Endodermal cell (in vitro differentiated cells): ENCODE measurements around the gene IGSF21. TPM values are rescaled to one million over a fixed set of nuclear protein-coding genes. Genes with fewer than 3 reads are reported as not detected.

Experiments
- DNase-seq: peaks from one replicate; pipeline ENCODE4 v3.0.0-alpha.2; 2017
- H3K27ac ChIP-seq: 2 replicates; pipeline ENCODE4 v1.5.1; 2013; ENCODE audit warnings: mild to moderate bottlenecking, low read depth, low read length, moderate library complexity
- H3K27me3 ChIP-seq: 2 replicates; pipeline ENCODE4 v1.6.1; 2013; ENCODE audit warnings: mild to moderate bottlenecking, low read length, moderate library complexity; ENCODE audit not compliant: insufficient read depth, control insufficient read depth, poor library complexity, severe bottlenecking
- H3K36me3 ChIP-seq: 2 replicates; pipeline ENCODE4 v1.7.0; 2013; ENCODE audit warnings: mild to moderate bottlenecking, low read length, moderate library complexity; ENCODE audit not compliant: control insufficient read depth, insufficient read depth
- H3K4me1 ChIP-seq: one replicate; pipeline ENCODE4 v1.7.0; 2013; ENCODE audit warnings: low read length; ENCODE audit not compliant: control insufficient read depth, insufficient read depth
- H3K4me3 ChIP-seq: 2 replicates; pipeline ENCODE4 v1.5.1; 2013; ENCODE audit warnings: mild to moderate bottlenecking, low read length, moderate library complexity
- H3K9ac ChIP-seq: 2 replicates; pipeline ENCODE4 v1.6.1; 2013; ENCODE audit warnings: mild to moderate bottlenecking, low read length, moderate library complexity; ENCODE audit not compliant: poor library complexity, severe bottlenecking; ENCODE audit errors: extremely low read depth
- H3K9me3 ChIP-seq: 2 replicates; pipeline ENCODE4 v1.6.1; 2013; ENCODE audit warnings: mild to moderate bottlenecking, low read length, moderate library complexity; ENCODE audit not compliant: control insufficient read depth
- H3K27ac Mint-ChIP-seq: 2 replicates; pipeline ENCODE4 v1.8.0; 2020; ENCODE audit warnings: mixed read lengths
- H3K27me3 Mint-ChIP-seq: 2 replicates; pipeline ENCODE4 v1.8.0; 2021; ENCODE audit warnings: mild to moderate bottlenecking, mixed read lengths; ENCODE audit not compliant: insufficient read depth
- H3K36me3 Mint-ChIP-seq: 2 replicates; pipeline ENCODE4 v1.8.0; 2020; ENCODE audit warnings: low read depth, mixed read lengths
- H3K4me1 Mint-ChIP-seq: 2 replicates; pipeline ENCODE4 v1.8.0; 2020; ENCODE audit warnings: mixed read lengths
- H3K4me3 Mint-ChIP-seq: 2 replicates; pipeline ENCODE4 v1.8.0; 2020; ENCODE audit warnings: mild to moderate bottlenecking, moderate library complexity, mixed read lengths
- H3K9me3 Mint-ChIP-seq: 2 replicates; pipeline ENCODE4 v1.8.0; 2020; ENCODE audit warnings: mild to moderate bottlenecking, mixed read lengths
- CTCF ChIP-seq: fragments of 200-600 bp; sonication (generic); conservative IDR thresholded peaks from 2 replicates; pipeline ENCODE4 v1.5.0; 2021; ENCODE audit warnings: antibody characterized with exemption, mild to moderate bottlenecking
- WGBS, 2 experiments: methylation state at CpG; one replicate each; pipeline versions ENCODE4 v1.1.5 to v1.1.7; 2013; ENCODE audit warnings: missing lambda C conversion rate in 2 of 2, mixed read lengths in 1 of 2; ENCODE audit not compliant: insufficient coverage in 1 of 2, insufficient read length in 1 of 2; 5-methylcytosine and 5-hydroxymethylcytosine counted together
- total RNA-seq, 2 donors: library from RNA; stranded (reverse); fragmentation: NEBNext Ultra II Directional in 1 of 2; extraction: Animal tissue kit (Norgen Biotek cat#: 25700) in 1 of 2; gene quantifications; 2 replicates in 1 of 2; 3 replicates in 1 of 2; pipeline ENCODE4 v1.2.1, GENCODE V29; 2021

The IGSF21 gene
- total RNA-seq, 2 donors from 2014 or later, result 1.3 to 1.7 TPM

- H3K9me3 Mint-ChIP-seq, result no peaks in the 10 kb centered on the region
- Histone ChIP-seq H3K4me3 (no peak overlapping the region), H3K36me3 (no peaks in the 10 kb centered on the region), H3K27ac (no peak overlapping the region), H3K27me3 (no peaks in the 10 kb centered on the region), H3K9ac (no peak overlapping the region), H3K4me1 (no peaks in the 10 kb centered on the region), H3K9me3 (no peaks in the 10 kb centered on the region)
- no peak overlapping the region for H3K4me3 Mint-ChIP-seq
- no peaks in the 10 kb centered on the region for H3K36me3 Mint-ChIP-seq
- H3K27me3 Mint-ChIP-seq, result peaks cover 4% of the 10 kb centered on the region
- no peak for TF ChIP-seq CTCF
- peaks cover 3% of the 10 kb centered on the region for H3K4me1 Mint-ChIP-seq
- WGBS, 2 experiments, result 90 to 91% methylated on average over 9 to 11 of the region's 11 CpGs
- DNase-seq, result no peak
- no peak overlapping the region for H3K27ac Mint-ChIP-seq
Measured at GRCh38 chr1:18339161-18339560, 231.6 kb downstream of the IGSF21 start.

- peaks cover 5% of the 10 kb centered on the region for H3K4me1 ChIP-seq
- no peaks in the 10 kb centered on the region for H3K36me3 ChIP-seq
- peaks cover 4% of the 10 kb centered on the region for H3K27me3 Mint-ChIP-seq
- 88 to 100% methylated on average over 2 of the region's 2 CpGs for WGBS, 2 experiments
- no peak overlapping the region for H3K4me3 Mint-ChIP-seq
- no peak for TF ChIP-seq CTCF
- H3K4me1 Mint-ChIP-seq, result peaks cover 9% of the 10 kb centered on the region
- no peak overlapping the region for H3K27ac Mint-ChIP-seq
- DNase-seq, result no peak
- H3K27ac ChIP-seq, result no peak overlapping the region
- no peaks in the 10 kb centered on the region for H3K9me3 ChIP-seq
- no peaks in the 10 kb centered on the region for H3K27me3 ChIP-seq
- no peaks in the 10 kb centered on the region for H3K36me3 Mint-ChIP-seq
- H3K4me3 ChIP-seq, result no peak overlapping the region
- no peak overlapping the region for H3K9ac ChIP-seq
- no peaks in the 10 kb centered on the region for H3K9me3 Mint-ChIP-seq
Measured at GRCh38 chr1:18340158-18340764, 232.7 kb downstream of the IGSF21 start.

- Mint-ChIP-seq H3K27ac (no peak overlapping the region), H3K4me3 (no peak overlapping the region), H3K36me3 (no peaks in the 10 kb centered on the region), H3K27me3 (peaks cover 4% of the 10 kb centered on the region), H3K9me3 (no peaks in the 10 kb centered on the region), H3K4me1 (peaks cover 9% of the 10 kb centered on the region)
- H3K9me3 ChIP-seq, result no peaks in the 10 kb centered on the region
- no peaks in the 10 kb centered on the region for H3K36me3 ChIP-seq
- no peak overlapping the region for H3K9ac ChIP-seq
- H3K27me3 ChIP-seq, result no peaks in the 10 kb centered on the region
- peaks cover 5% of the 10 kb centered on the region for H3K4me1 ChIP-seq
- no peak overlapping the region for H3K27ac ChIP-seq
- TF ChIP-seq CTCF, result no peak
- WGBS, 2 experiments, result 84 to 86% methylated on average over 2 of the region's 2 CpGs
- H3K4me3 ChIP-seq, result no peak overlapping the region
- no peak for DNase-seq
Measured at GRCh38 chr1:18340787-18341186, 233.2 kb downstream of the IGSF21 start.
